Natural killer cell (primary cell): Measurements from ENCODE around the gene CSMD2. TPM values are rescaled to one million over a fixed set of nuclear protein-coding genes. Genes with fewer than 3 reads are reported as not detected.

Experiments
- ATAC-seq, 3 donors: fragments of 150-1000 bp in 2 of 3; fragments of 200-7000 bp in 1 of 3; cut with Tn5 transposase; 1 replicate in 1 of 3; 2 replicates in 2 of 3; pipeline ENCODE4 v1.10.0; 2021; ENCODE audit warnings: mild to moderate bottlenecking in 2 of 3, moderate library complexity in 2 of 3
- DNase-seq, 2 donors: peaks; one replicate each; pipeline versions ENCODE4 v3.0.0 to v3.0.0-alpha.2; 2013 to 2021; ENCODE audit warnings: mixed read lengths in 1 of 2
- H3K27ac ChIP-seq: one replicate; pipeline ENCODE4 v1.5.1; 2013; ENCODE audit warnings: mild to moderate bottlenecking, low read length
- H3K27me3 ChIP-seq: one replicate; pipeline ENCODE4 v1.6.1; 2013; ENCODE audit warnings: low read length; ENCODE audit not compliant: control insufficient read depth, insufficient read depth
- H3K36me3 ChIP-seq: one replicate; pipeline ENCODE4 v1.6.1; 2013; ENCODE audit warnings: low read length; ENCODE audit not compliant: control insufficient read depth, insufficient read depth
- H3K4me1 ChIP-seq: one replicate; pipeline ENCODE4 v1.6.1; 2013; ENCODE audit warnings: low read length; ENCODE audit not compliant: control insufficient read depth, insufficient read depth
- H3K4me3 ChIP-seq: one replicate; pipeline ENCODE4 v1.5.1; 2013; ENCODE audit warnings: low read length
- H3K9me3 ChIP-seq: one replicate; pipeline ENCODE4 v1.6.1; 2013; ENCODE audit warnings: low read length; ENCODE audit not compliant: control insufficient read depth, insufficient read depth
- H3K27ac Mint-ChIP-seq, 2 donors: one replicate each; pipeline ENCODE4 v1.8.0; 2022; ENCODE audit warnings: mild to moderate bottlenecking in 2 of 2, mixed read lengths in 2 of 2, moderate library complexity in 1 of 2
- H3K27me3 Mint-ChIP-seq, 2 donors: one replicate each; pipeline ENCODE4 v1.8.0; 2022; ENCODE audit warnings: low read depth in 2 of 2, mixed read lengths in 2 of 2
- H3K36me3 Mint-ChIP-seq: one replicate; pipeline ENCODE4 v1.8.0; 2022; ENCODE audit warnings: mixed read lengths
- H3K4me1 Mint-ChIP-seq, 2 donors: one replicate each; pipeline ENCODE4 v1.8.0; 2022; ENCODE audit warnings: mixed read lengths in 2 of 2
- H3K4me3 Mint-ChIP-seq: one replicate; pipeline ENCODE4 v1.8.0; 2022; ENCODE audit warnings: mild to moderate bottlenecking, moderate library complexity, mixed read lengths
- H3K9me3 Mint-ChIP-seq, 2 donors: one replicate each; pipeline ENCODE4 v1.8.0; 2022; ENCODE audit warnings: mixed read lengths in 2 of 2
- WGBS: methylation state at CpG from one replicate; pipeline ENCODE4 v1.1.7; 2013; ENCODE audit warnings: missing lambda C conversion rate; ENCODE audit not compliant: insufficient coverage; 5-methylcytosine and 5-hydroxymethylcytosine counted together
- intact Hi-C: fragments of 100-400 bp; cut with micrococcal nuclease; formaldehyde crosslinking; loops from one replicate; pipeline ENCODE4 v1.14.2; 2022
- total RNA-seq, 4 donors: library from RNA; stranded (reverse); fragments of 120-200 nt in 1 of 4; gene quantifications; one replicate each; pipeline versions ENCODE4 v1.2.3 to v1.2.4, GENCODE V29; 2013 to 2022
- TF ChIP-seq, protein P1 (sequence below): fragments of 200-600 bp; IDR thresholded peaks from one replicate; pipeline ENCODE4 v1.8.0; 2022; ENCODE audit warnings: antibody characterized with exemption

Gene CSMD2
- total RNA-seq, 3 donors from 2014 or later (not counting 1 experiment from before 2014, with no cell fraction given), result not detected

DNA sequence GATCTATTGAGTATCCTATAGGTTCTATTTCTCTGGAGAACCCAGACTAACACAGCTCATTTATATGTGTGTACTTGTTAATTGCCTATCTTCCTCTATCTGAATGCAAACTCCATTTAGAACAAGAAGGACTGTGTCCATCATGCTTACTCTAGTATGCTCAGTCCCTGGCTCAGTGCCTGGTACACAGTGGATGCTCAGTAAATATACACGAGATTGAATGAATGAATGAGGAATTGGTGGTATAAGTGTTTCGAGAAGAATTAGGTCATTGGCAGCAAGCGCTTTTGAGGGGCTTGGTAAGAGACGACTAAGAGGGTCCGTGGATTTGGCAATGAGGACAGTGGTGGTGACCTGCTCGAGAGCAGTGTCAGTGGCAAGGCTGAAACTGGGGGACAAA, 112.5 kb downstream of the CSMD2 start:
- H3K27ac Mint-ChIP-seq, result no peak overlapping the region
- H3K36me3 Mint-ChIP-seq, result no peaks in the 10 kb centered on the region
- no peaks in the 10 kb centered on the region for H3K4me1 ChIP-seq
- WGBS, result 90% methylated on average over 6 of the region's 6 CpGs
- intact Hi-C loops, result no loop called here
- ATAC-seq, result no peak
- H3K9me3 ChIP-seq, result no peaks in the 10 kb centered on the region
- H3K27me3 Mint-ChIP-seq, result peaks cover 2 to 4% of the 10 kb centered on the region in 2 donors
- no peaks in the 10 kb centered on the region for H3K27me3 ChIP-seq
- no peak overlapping the region for H3K4me3 Mint-ChIP-seq
- DNase-seq, result no peak
- no peak overlapping the region for H3K27ac ChIP-seq
- TF ChIP-seq, protein P1, sequence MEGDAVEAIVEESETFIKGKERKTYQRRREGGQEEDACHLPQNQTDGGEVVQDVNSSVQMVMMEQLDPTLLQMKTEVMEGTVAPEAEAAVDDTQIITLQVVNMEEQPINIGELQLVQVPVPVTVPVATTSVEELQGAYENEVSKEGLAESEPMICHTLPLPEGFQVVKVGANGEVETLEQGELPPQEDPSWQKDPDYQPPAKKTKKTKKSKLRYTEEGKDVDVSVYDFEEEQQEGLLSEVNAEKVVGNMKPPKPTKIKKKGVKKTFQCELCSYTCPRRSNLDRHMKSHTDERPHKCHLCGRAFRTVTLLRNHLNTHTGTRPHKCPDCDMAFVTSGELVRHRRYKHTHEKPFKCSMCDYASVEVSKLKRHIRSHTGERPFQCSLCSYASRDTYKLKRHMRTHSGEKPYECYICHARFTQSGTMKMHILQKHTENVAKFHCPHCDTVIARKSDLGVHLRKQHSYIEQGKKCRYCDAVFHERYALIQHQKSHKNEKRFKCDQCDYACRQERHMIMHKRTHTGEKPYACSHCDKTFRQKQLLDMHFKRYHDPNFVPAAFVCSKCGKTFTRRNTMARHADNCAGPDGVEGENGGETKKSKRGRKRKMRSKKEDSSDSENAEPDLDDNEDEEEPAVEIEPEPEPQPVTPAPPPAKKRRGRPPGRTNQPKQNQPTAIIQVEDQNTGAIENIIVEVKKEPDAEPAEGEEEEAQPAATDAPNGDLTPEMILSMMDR, result no peak
- no peak overlapping the region for H3K4me3 ChIP-seq
- H3K9me3 Mint-ChIP-seq, result no peaks in the 10 kb centered on the region
- H3K36me3 ChIP-seq, result no peaks in the 10 kb centered on the region
- H3K4me1 Mint-ChIP-seq, result no peaks in the 10 kb centered on the region

DNA sequence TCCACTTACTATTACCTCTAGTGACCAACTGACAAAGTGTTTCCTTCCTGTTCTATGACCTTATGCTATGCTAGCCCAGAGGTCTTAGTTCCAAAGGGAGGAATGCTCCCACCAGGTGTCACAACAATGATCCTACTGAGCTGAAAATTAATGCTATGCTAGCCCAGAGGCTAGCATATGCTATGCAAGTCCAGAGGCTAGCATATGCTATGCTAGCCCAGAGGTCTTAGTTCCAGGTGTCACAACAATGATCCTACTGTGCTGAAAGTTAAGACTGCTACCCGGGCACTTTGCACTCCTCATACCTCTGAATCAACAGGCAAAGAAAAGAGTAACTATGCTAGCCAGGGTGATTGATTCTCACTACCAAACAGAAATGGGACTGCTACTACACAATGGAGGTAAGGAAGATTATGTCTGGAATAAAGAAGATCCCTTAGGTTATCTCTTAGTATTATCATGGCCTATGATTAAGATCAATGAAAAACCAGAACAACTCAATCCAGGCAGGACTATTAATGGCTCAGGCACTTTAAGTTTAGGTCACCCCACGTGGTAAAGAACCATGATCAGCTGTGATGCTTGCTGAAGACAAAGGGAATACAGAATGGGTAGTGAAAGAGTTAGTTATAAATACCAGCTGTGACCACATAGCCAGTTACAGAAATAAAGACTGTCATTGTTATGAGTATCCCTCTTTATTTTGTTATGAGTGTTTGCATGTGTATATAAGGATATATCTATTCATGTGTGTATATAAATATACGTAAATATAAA, 114.1 kb downstream of the CSMD2 start:
- Mint-ChIP-seq H3K4me1 (no peaks in the 10 kb centered on the region), H3K27me3 (peaks cover 0 to 3% of the 10 kb centered on the region in 2 donors), H3K4me3 (no peak overlapping the region), H3K9me3 (no peaks in the 10 kb centered on the region), H3K27ac (no peak overlapping the region), H3K36me3 (no peaks in the 10 kb centered on the region)
- Histone ChIP-seq H3K27me3 (no peaks in the 10 kb centered on the region), H3K4me1 (no peaks in the 10 kb centered on the region), H3K4me3 (no peak overlapping the region), H3K27ac (no peak overlapping the region), H3K9me3 (no peaks in the 10 kb centered on the region), H3K36me3 (no peaks in the 10 kb centered on the region)
- WGBS, result 65% methylated on average over 2 of the region's 3 CpGs
- DNase-seq (no peak), ATAC-seq (no peak)
- intact Hi-C loops, result no loop called here
- TF ChIP-seq, protein P1, result no peak

DNA sequence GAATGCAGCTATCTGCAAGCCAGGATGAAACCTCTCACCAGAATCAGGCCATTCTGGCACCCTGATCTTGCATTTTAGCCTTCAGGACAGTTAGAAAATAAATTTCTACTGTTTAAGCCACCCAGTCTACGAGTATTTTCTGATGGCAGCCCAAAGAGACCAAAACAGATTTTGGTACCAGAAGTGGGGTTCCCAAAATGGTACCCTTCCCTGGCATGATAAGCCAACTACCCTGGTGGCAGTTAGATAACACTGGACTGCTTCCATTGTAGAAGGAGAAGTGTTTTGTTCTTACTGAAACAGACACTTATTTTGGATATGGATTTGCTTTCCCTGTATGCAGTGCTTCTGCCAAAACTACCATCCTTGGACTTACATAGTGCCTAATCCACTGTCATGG, 115.0 kb downstream of the CSMD2 start:
- Mint-ChIP-seq H3K4me3 (no peak overlapping the region), H3K27me3 (peaks cover 0 to 3% of the 10 kb centered on the region in 2 donors), H3K36me3 (no peaks in the 10 kb centered on the region), H3K27ac (no peak overlapping the region), H3K4me1 (no peaks in the 10 kb centered on the region), H3K9me3 (no peaks in the 10 kb centered on the region)
- Histone ChIP-seq H3K27me3 (no peaks in the 10 kb centered on the region), H3K27ac (no peak overlapping the region), H3K36me3 (no peaks in the 10 kb centered on the region), H3K4me1 (no peaks in the 10 kb centered on the region), H3K9me3 (no peaks in the 10 kb centered on the region), H3K4me3 (no peak overlapping the region)
- WGBS, result 71% methylated on average over 1 of the region's 1 CpG
- ATAC-seq (no peak), DNase-seq (no peak)
- TF ChIP-seq, protein P1, result no peak
- intact Hi-C loops, result no loop called here

DNA sequence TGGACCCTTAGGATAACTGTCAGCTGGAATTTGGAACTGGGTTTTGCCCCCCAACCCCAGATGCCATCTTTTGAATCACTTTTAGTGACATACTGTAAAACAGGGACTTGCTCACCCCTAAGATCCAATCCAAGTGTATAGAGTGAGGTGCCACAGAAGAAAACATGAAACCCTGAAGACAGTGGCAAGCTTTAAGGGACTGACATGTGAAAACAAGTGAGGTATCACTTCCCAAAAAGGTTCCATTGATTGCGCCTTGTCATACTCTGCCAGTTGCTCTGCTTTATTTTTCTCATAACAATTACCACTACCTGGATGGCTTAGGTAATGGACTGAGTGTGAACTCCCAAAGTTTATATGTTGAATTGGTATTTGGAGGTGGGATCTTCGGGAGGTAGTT, 115.6 kb downstream of the CSMD2 start:
- H3K4me3 ChIP-seq, result no peak overlapping the region
- Mint-ChIP-seq H3K4me3 (no peak overlapping the region), H3K27me3 (peaks cover 0 to 3% of the 10 kb centered on the region in 2 donors), H3K27ac (no peak overlapping the region), H3K4me1 (no peaks in the 10 kb centered on the region), H3K36me3 (no peaks in the 10 kb centered on the region), H3K9me3 (no peaks in the 10 kb centered on the region)
- TF ChIP-seq, protein P1, result no peak
- no peaks in the 10 kb centered on the region for H3K4me1 ChIP-seq
- ATAC-seq (no peak), DNase-seq (no peak)
- intact Hi-C loops, result no loop called here
- WGBS, result 80% methylated on average over 1 of the region's 2 CpGs
- no peaks in the 10 kb centered on the region for H3K9me3 ChIP-seq
- no peaks in the 10 kb centered on the region for H3K36me3 ChIP-seq
- no peak overlapping the region for H3K27ac ChIP-seq
- no peaks in the 10 kb centered on the region for H3K27me3 ChIP-seq
